Skeletal muscle tissue (tissue), 4 donors: ENCODE measurements around the gene UEVLD. TPM values are rescaled to one million over a fixed set of nuclear protein-coding genes. Genes with fewer than 3 reads are reported as not detected.
"Not testable (repeated sequence)": the region's sequence is repeated elsewhere in the genome, so short reads cannot be mapped to it uniquely, and the experiment has no call there.

Experiments
- H3K27ac ChIP-seq: one replicate; pipeline ENCODE4 v1.7.0; 2013; ENCODE audit warnings: mild to moderate bottlenecking, low read depth, low read length, inconsistent platforms
- H3K27me3 ChIP-seq, 3 donors: one replicate each; pipeline ENCODE4 v1.7.0; 2013; ENCODE audit warnings: low read length in 3 of 3; ENCODE audit not compliant: control insufficient read depth in 3 of 3, insufficient read depth in 3 of 3
- H3K36me3 ChIP-seq, 3 donors: one replicate each; pipeline ENCODE4 v1.7.0; 2013; ENCODE audit warnings: low read length in 3 of 3; ENCODE audit not compliant: control insufficient read depth in 3 of 3, insufficient read depth in 3 of 3
- H3K4me1 ChIP-seq, 3 donors: one replicate each; pipeline ENCODE4 v1.7.0; 2013; ENCODE audit warnings: low read length in 3 of 3, mild to moderate bottlenecking in 3 of 3; ENCODE audit not compliant: control insufficient read depth in 3 of 3, insufficient read depth in 3 of 3
- H3K4me3 ChIP-seq, 3 donors: one replicate each; pipeline ENCODE4 v1.7.0; 2013; ENCODE audit warnings: low read length in 3 of 3
- H3K9ac ChIP-seq, 3 donors: one replicate each; pipeline ENCODE4 v1.7.0; 2013; ENCODE audit warnings: low read length in 3 of 3, mild to moderate bottlenecking in 3 of 3, moderate library complexity in 2 of 3, low read depth in 1 of 3
- H3K9me3 ChIP-seq, 3 donors: one replicate each; pipeline ENCODE4 v1.7.0; 2013; ENCODE audit warnings: low read length in 3 of 3; ENCODE audit not compliant: control insufficient read depth in 3 of 3
- total RNA-seq: library from RNA; depleted of rRNA; stranded (reverse); fragments of >200 nt; gene quantifications from one replicate; pipeline ENCODE4 v1.2.3, GENCODE V29; 2014
- donor health status: Osteomylitis.

UEVLD gene
- total RNA-seq, 1 donor from 2014 or later = 12.0 TPM

DNA sequence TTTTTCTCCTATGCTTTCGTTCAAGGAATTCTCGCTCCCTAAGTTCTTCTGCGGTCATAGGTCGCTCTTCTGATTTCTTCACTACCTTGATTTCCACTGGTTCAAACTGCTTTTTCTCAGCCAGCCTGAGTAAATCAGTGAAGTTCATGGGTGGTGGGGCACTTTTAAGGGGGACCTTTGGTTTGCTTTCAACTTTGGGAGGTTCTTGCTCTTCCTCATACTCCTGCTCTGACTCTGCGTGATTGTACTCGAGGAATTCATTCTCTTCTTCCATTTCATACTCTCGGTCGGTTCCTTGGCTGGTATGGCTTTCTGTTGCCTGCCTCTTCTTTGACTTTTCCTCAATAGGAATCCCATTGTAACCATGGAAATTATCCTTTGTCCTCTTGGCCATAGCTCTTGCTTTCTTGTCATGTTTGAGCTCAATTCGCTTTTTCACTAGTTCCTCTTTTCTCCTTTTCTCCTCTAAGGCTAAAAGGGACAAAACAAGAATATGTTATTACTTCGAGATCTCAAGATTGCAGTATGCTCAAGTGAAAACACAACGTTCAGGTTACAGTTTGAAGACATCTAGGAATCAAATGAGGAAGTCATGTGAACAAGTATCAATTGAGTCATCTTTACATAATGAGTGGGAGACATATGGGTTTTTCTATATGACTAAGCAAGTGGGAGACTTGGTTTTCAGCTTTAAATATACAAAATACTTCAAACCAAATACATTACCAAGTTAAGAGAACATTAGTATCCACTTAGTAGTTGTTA lies 27.3 kb upstream of the UEVLD start:
- Histone ChIP-seq H3K27ac (no peak overlapping the region), H3K36me3 (peaks cover 16 to 29% (median 29%) of the 10 kb centered on the region in 3 donors), H3K4me3 (no peak overlapping the region), H3K4me1 (peaks cover 4 to 7% (median 5%) of the 10 kb centered on the region in 3 donors), H3K9me3 (no peaks in the 10 kb centered on the region), H3K9ac (no peak overlapping the region), H3K27me3 (no peaks in the 10 kb centered on the region)

DNA sequence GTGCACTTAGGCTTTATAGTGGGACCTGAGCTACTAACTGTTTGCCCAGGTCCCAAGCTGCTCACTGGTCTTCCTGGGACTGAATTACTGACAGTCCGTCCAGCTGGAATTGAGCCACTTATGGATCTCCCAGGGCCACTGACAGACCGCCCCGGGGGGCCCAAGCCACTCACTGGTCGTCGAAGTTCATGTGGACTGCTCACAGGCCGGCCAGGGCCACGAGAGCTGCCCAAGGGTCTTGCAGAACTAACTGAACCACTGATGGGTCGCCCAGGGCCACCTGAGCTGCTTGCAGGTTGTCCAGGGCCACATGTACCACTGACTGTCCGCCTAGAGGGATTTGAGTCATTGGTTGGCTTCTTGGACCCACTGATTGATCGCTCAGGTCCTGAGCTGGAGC lies 26.1 kb upstream of the UEVLD start:
- Histone ChIP-seq H3K9ac (no peak overlapping the region), H3K4me3 (no peak overlapping the region), H3K9me3 (no peaks in the 10 kb centered on the region), H3K27ac (no peak overlapping the region), H3K36me3 (peaks cover 16 to 38% (median 32%) of the 10 kb centered on the region in 3 donors), H3K4me1 (peaks cover 4 to 7% (median 5%) of the 10 kb centered on the region in 3 donors), H3K27me3 (no peaks in the 10 kb centered on the region)

DNA sequence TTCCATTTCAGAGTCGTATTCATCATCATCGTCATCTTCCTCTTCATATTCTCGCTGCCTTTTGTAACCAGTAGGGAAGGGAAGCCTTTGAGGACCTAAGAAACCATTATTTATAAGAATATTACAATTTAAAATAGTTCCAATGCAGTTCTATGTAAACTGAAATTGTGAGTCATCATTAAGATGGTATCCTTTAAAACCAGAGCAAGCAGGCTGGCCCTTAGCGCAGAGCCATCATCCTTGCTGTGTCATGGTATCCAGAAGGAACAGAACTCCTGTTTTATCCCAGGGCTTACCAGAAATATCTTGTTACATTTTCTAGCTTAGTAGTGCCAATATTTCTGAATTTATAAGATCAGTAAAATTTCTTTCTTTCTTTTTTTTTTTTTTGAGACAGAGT lies 23.9 kb upstream of the UEVLD start:
- no peak overlapping the region for H3K4me3 ChIP-seq
- no peaks in the 10 kb centered on the region for H3K27me3 ChIP-seq
- H3K36me3 ChIP-seq = peaks cover 16 to 54% (median 42%) of the 10 kb centered on the region in 3 donors
- no peaks in the 10 kb centered on the region for H3K4me1 ChIP-seq
- no peak overlapping the region for H3K27ac ChIP-seq
- no peaks in the 10 kb centered on the region for H3K9me3 ChIP-seq
- H3K9ac ChIP-seq = no peak overlapping the region

DNA sequence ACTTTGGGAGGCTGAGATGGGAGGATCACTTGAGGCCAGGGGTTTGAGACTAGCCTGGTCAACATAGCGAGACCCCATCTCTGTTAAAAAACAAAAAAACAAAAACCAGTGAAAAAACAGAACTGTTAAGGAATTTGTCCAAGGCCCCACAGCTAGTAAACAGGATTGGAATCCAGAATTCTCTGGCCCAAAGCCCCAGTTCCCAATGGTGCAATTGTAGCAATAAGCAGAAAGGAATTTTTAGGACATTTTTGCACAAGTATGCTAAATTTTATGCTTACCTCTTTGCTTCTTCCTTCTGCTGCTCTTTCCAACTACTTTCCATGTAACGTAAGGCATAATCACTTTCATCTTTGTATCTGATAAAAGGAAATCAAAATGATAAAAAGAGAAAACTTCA lies 22.7 kb upstream of the UEVLD start:
- no peaks in the 10 kb centered on the region for H3K4me1 ChIP-seq
- no peaks in the 10 kb centered on the region for H3K9me3 ChIP-seq
- H3K27me3 ChIP-seq = no peaks in the 10 kb centered on the region
- H3K4me3 ChIP-seq = no peak overlapping the region
- H3K9ac ChIP-seq = no peak overlapping the region
- peaks cover 16 to 58% (median 42%) of the 10 kb centered on the region in 3 donors for H3K36me3 ChIP-seq
- H3K27ac ChIP-seq = no peak overlapping the region

DNA sequence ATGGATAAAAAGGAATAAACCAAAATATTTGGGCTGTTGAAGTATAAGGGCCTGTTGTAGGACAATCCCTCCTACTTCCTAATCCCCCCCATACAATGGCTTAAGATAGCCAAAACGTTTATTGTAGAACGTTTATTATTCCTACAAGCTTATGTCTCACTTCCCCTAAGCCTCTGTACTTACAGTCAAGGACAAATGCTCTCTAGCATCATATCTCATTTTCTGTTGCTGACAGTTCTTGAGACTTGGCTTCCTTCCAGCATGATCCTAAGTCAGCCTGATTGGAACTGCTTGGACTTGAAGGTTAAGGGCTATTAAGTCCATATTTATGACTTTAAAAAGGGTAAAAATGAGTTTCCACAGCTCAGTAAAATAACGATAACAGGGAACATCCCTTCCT lies 19.8 kb upstream of the UEVLD start:
- no peak overlapping the region for H3K4me3 ChIP-seq
- no peaks in the 10 kb centered on the region for H3K27me3 ChIP-seq
- peaks cover 4 to 43% (median 26%) of the 10 kb centered on the region in 3 donors for H3K36me3 ChIP-seq
- H3K9me3 ChIP-seq = no peaks in the 10 kb centered on the region
- H3K4me1 ChIP-seq = no peaks in the 10 kb centered on the region
- no peak overlapping the region for H3K9ac ChIP-seq
- no peak overlapping the region for H3K27ac ChIP-seq

DNA sequence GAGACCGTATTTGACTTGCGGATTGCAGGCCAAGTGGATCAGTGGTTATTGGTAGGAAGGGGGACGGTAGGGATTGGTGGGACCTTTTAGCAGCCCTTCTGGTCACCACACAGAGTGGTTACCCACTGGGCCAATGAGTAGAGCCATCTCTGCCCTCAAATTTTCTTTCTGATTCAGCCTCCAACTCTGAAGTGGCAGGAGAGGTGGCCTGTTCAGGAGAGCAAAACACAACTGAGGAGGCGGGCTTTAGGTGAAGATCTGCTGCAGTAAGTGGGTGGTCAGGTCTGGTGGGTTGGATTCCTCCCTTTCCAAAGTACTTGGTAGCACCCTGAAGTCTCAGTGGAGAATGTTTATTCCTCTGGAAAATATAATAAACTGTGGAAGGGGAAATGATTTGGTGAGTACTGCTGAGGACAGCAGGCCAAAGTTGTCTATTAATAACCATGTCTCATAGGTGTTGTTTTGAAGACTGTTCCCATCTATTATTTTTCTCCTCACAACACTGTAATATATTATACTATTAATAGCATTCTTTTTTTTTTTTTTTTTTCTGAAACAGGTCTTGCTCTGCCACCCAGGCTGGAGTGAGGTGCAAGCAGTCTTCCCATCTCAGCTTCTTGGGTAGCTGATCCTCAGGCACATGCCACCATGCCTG lies 12.5 kb upstream of the UEVLD start:
- Histone ChIP-seq H3K9me3 (no peaks in the 10 kb centered on the region), H3K27ac (peak overlapping the region; percentile 30), H3K36me3 (peaks cover 3 to 11% (median 4%) of the 10 kb centered on the region in 3 donors), H3K27me3 (no peaks in the 10 kb centered on the region), H3K4me3 (no peak overlapping the region), H3K4me1 (peaks cover 0 to 4% (median 2%) of the 10 kb centered on the region in 3 donors), H3K9ac (peak overlapping the region in 1 of 3 donors; percentile 8)

DNA sequence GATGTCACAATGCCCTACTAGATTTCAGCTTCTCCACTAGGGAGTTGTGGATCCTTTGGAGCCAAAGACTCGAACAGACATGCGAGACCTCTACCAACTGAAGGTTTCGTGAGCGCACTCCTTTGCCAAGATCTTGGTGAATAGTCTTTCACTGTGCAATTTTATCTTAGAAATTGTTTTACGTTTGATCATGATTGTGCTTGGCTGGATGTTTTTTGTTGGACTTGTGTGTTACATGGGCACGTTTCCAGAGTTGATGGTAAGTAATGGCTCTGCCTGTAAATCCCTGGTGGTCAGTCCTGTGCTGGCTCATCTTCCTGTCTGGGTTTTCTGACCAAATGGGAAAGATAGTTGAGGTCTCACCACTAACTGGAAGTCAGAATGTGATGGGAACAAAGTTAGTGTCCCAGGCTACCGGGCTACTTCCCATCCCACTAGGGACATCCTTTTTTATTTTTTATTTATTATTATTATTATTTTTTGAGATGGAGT lies 11.3 kb upstream of the UEVLD start, which contains the start of gene MISFA:
TSS of gene MISFA (plus strand) at position 51 of the 492 bp plus-strand sequence. CDS start at position 191, 140 bp downstream.
- Histone ChIP-seq H3K27me3 (no peaks in the 10 kb centered on the region), H3K9ac (no peak within 1 kb of the TSS), H3K9me3 (no peaks in the 10 kb centered on the region), H3K4me3 (no peak within 1 kb of the TSS), H3K36me3 (peaks cover 5 to 14% (median 11%) of the 10 kb centered on the region in 3 donors), H3K27ac (no peak within 1 kb of the TSS), H3K4me1 (peaks cover 0 to 4% (median 2%) of the 10 kb centered on the region in 3 donors)

DNA sequence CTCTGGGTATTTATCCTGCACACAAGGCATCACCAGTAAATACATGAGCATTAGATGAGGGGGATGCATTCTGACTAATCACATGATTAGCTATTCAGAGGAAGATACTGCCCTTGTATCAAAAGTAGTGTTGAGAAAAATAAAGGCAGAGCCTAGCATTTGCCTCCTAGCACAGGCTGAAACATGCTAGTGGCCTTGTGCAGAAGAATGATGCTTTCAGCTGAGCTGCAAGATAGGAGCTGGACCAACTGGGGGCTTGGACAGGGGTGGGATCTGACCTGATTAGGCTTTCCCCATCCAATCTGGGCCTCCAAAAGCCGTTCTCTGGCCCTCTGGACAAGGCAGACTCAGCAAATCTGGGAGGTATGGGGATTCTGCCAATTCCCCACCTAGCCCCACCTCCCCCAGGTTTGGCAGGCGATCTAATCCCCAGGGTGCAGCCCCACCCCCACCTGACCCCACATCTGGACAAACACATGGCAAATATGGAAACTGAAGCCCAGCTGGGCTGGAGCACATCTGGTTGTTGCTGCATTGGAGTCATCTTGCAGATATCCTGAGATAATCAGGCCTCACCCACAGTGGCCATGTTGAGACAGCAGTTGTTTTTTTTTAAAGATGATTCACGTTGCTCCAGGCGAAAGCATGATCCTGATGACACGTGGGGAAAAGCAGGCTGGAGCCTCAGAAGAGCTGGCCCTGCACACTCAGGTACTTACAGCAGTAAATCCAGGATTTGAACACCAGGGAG lies 6.6 kb upstream of the UEVLD start:
- Histone ChIP-seq H3K36me3 (peaks cover 5 to 12% (median 11%) of the 10 kb centered on the region in 3 donors), H3K4me3 (no peak overlapping the region), H3K27ac (no peak overlapping the region), H3K9me3 (no peaks in the 10 kb centered on the region), H3K9ac (no peak overlapping the region), H3K27me3 (no peaks in the 10 kb centered on the region), H3K4me1 (peaks cover 4 to 13% (median 10%) of the 10 kb centered on the region in 3 donors)

DNA sequence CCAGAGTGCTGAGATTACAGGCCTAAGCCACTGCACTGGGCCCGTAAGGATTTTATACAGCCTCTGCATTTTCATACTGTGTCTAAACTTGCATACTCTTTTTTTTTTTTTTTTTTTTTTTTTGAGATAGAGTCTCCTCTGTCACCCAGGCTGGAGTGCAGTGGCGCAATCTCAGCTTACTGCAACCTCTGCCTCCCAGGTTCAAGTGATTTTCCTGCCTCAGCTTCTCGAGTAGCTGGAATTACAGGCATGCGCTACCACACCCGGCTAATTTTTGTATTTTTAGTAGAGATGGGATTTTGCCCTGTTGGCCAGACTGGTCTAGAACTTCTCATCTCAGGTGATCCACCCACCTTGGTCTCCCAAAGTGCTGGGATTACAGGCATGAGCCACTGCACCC lies 5.6 kb upstream of the UEVLD start:
- not testable (repeated sequence) for H3K4me3 ChIP-seq, H3K27me3 ChIP-seq, H3K27ac ChIP-seq, H3K9me3 ChIP-seq, H3K9ac ChIP-seq
- peaks cover 5 to 12% (median 11%) of the 10 kb centered on the region in 3 donors for H3K36me3 ChIP-seq
- H3K4me1 ChIP-seq = peaks cover 15 to 24% (median 20%) of the 10 kb centered on the region in 3 donors
